Effector memory CD4-positive, alpha-beta T cell (primary cell): Measurements from ENCODE around the gene TNFRSF18.

ENCODE experiments used
- DNase-seq, 3 donors: peaks; one replicate each; pipeline ENCODE4 v3.0.0-alpha.2; 2020
- H3K27ac ChIP-seq: 2 replicates; pipeline ENCODE4 v1.7.0; 2013; ENCODE audit warnings: mild to moderate bottlenecking, low read length, moderate library complexity; ENCODE audit not compliant: insufficient read depth, poor library complexity, severe bottlenecking
- H3K27me3 ChIP-seq: replicated peaks from 2 replicates; pipeline ENCODE4 v1.7.0; 2013; ENCODE audit warnings: mild to moderate bottlenecking, low read length; ENCODE audit not compliant: insufficient read depth, control insufficient read depth, poor library complexity, severe bottlenecking
- H3K36me3 ChIP-seq: 2 replicates; pipeline ENCODE4 v1.7.0; 2013; ENCODE audit warnings: mild to moderate bottlenecking, low read length, moderate library complexity; ENCODE audit not compliant: control insufficient read depth, insufficient read depth
- H3K4me1 ChIP-seq: 2 replicates; pipeline ENCODE4 v1.7.0; 2013; ENCODE audit warnings: low read length, mild to moderate bottlenecking; ENCODE audit not compliant: control insufficient read depth, insufficient read depth, poor library complexity, severe bottlenecking
- H3K4me3 ChIP-seq: 2 replicates; pipeline ENCODE4 v1.7.0; 2013; ENCODE audit warnings: low read length, low read depth, mild to moderate bottlenecking; ENCODE audit not compliant: insufficient read depth, poor library complexity, severe bottlenecking
- H3K9me3 ChIP-seq: 2 replicates; pipeline ENCODE4 v1.7.0; 2013; ENCODE audit warnings: mild to moderate bottlenecking, low read length, moderate library complexity; ENCODE audit not compliant: control insufficient read depth

TNFRSF18 gene

GRCh38 chr1:1157033-1157365, 49.4 kb downstream of the TNFRSF18 start:
- DNase-seq = no peak

DNA sequence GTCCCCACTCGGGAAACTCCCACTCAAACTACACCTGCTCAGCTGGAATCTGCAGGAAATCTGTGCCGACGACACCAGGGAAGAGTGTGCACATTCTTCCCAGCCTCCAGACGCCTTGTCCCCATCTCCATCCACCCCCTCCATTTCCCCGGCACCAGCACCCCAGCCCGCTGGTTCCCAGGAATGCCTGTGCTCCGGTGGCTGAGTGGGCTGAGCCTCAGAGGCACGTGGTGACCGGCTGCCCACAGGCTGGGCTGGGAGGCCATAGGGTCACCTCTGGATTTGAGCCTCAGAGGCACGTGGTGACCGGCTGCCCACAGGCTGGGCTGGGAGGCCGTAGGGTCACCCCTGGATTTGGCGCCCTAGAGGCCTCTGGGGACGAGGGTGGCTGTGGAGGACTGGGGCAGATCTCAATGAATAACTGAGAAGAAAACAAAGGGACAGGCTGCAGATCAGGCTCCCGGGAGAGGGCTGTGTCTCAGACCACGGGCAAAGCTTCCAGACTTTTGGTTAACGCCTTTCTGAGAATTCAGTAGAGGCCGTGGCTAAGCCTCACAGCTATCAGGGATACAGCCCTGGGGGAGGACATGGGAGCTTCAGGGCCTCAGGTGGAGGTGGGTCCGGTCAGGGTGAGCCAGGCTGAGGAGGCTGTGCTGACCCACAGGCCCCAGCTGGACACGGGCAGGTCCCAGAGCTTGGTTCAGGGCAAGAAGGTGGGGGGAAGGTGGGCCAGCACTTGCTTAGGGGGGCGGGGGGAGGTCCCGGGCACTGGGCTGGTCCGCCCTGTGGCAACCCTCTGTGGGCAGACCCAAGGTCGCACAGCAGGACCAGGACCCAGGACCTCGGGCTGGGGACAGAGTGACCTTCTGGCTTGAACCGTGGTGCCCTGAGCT, 50.0 kb downstream of the TNFRSF18 start:
- H3K9me3 ChIP-seq = no peaks in the 10 kb centered on the region
- no peaks in the 10 kb centered on the region for H3K36me3 ChIP-seq
- H3K27me3 ChIP-seq = no peaks in the 10 kb centered on the region
- H3K27ac ChIP-seq = no peak overlapping the region
- H3K4me1 ChIP-seq = peaks cover 11% of the 10 kb centered on the region
- H3K4me3 ChIP-seq = no peak overlapping the region
- no peak for DNase-seq

More at GRCh38 chr1:1157033-1157365, 49.4 kb downstream of the TNFRSF18 start:
- no peaks in the 10 kb centered on the region for H3K36me3 ChIP-seq
- H3K4me1 ChIP-seq = peaks cover 11% of the 10 kb centered on the region
- H3K4me3 ChIP-seq = no peak overlapping the region
- H3K27me3 ChIP-seq = no peaks in the 10 kb centered on the region
- no peaks in the 10 kb centered on the region for H3K9me3 ChIP-seq
- H3K27ac ChIP-seq = no peak overlapping the region

GRCh38 chr1:1155258-1155657, 51.1 kb downstream of the TNFRSF18 start:
- Histone ChIP-seq H3K4me1 (peaks cover 11% of the 10 kb centered on the region), H3K9me3 (no peaks in the 10 kb centered on the region), H3K27ac (no peak overlapping the region), H3K4me3 (no peak overlapping the region), H3K36me3 (no peaks in the 10 kb centered on the region), H3K27me3 (no peaks in the 10 kb centered on the region)
- DNase-seq = no peak

GRCh38 chr1:1153874-1154273, 52.5 kb downstream of the TNFRSF18 start:
- no peak overlapping the region for H3K4me3 ChIP-seq
- H3K27me3 ChIP-seq = no peaks in the 10 kb centered on the region
- no peaks in the 10 kb centered on the region for H3K9me3 ChIP-seq
- no peak for DNase-seq
- peaks cover 11% of the 10 kb centered on the region for H3K4me1 ChIP-seq
- H3K27ac ChIP-seq = no peak overlapping the region
- H3K36me3 ChIP-seq = no peaks in the 10 kb centered on the region
